Pancreas (tissue), 10 donors: ENCODE measurements around the gene FASTKD1. TPM values are rescaled to one million over a fixed set of nuclear protein-coding genes. Genes with fewer than 3 reads are reported as not detected.
A peak's percentile ranks its signal among the peaks of the same experiment; 100 is the strongest.

Source experiments
- ATAC-seq, 4 donors: fragments of 200-7000 bp; cut with Tn5 transposase; one replicate each; pipeline versions ENCODE4 v1.8.0 to v1.9.1; 2020; ENCODE audit warnings: mild to moderate bottlenecking in 4 of 4, moderate library complexity in 4 of 4
- DNase-seq, 6 donors: peaks; one replicate each; pipeline ENCODE4 v3.0.0-alpha.2; 2020
- FAIRE-seq: peaks from 2 replicates; lab custom pipeline; 2012; peaks lifted over from hg19 to GRCh38; lab: Jason Lieb, UNC
- H3K27ac ChIP-seq, 4 donors: fragments of 200-600 bp; sonication (generic); 1 replicate in 3 of 4; 2 replicates in 1 of 4; pipeline versions ENCODE4 v1.5.0 to v1.8.0; 2020
- H3K27me3 ChIP-seq, 4 donors: fragments of 200-600 bp; one replicate each; pipeline ENCODE4 v1.8.0; 2021
- H3K36me3 ChIP-seq, 3 donors: fragments of 200-600 bp; sonication (generic) in 1 of 3; one replicate each; pipeline versions ENCODE4 v1.5.0 to v1.8.0; 2020 to 2021
- H3K4me1 ChIP-seq, 3 donors: fragments of 200-600 bp; one replicate each; pipeline ENCODE4 v1.8.0; 2021
- H3K4me3 ChIP-seq, 4 donors: fragments of 200-600 bp; sonication (generic) in 2 of 4; one replicate each; pipeline versions ENCODE4 v1.5.0 to v1.8.0; 2020 to 2021
- H3K9me3 ChIP-seq, 4 donors: fragments of 200-600 bp; one replicate each; pipeline ENCODE4 v1.8.0; 2021
- WGBS, 2 donors: extraction: QIAGEN DNeasy Blood & Tissue Kit; methylation state at CpG; one replicate each; pipeline ENCODE4 v1.1.7; 2013; 5-methylcytosine and 5-hydroxymethylcytosine counted together
- intact Hi-C, 3 donors: fragments of 100-400 bp; cut with DNase I; formaldehyde crosslinking; loops; one replicate each; pipeline versions ENCODE4 v1.11.1 to v1.14.2; 2022
- polyA plus RNA-seq, 2 donors: library from polyadenylated mRNA; stranded (reverse); fragments of 200-250 nt; gene quantifications; one replicate each; pipeline ENCODE4 v1.2.3, GENCODE V29; 2013
- total RNA-seq, 6 donors: library from RNA; stranded (reverse); fragmentation: NEBNext Ultra II Directional in 4 of 6; extraction: Animal tissue kit (Norgen Biotek cat#: 25700) in 4 of 6; gene quantifications; one replicate each; pipeline versions ENCODE4 v1.2.1 to v1.2.4, GENCODE V29; 2021 to 2023
- TF ChIP-seq, protein P1 (sequence below), 4 donors: fragments of 200-600 bp; sonication (generic) in 3 of 4; IDR thresholded peaks; one replicate each; pipeline versions ENCODE4 v1.5.0 to v1.8.0; 2021; ENCODE audit warnings: antibody characterized with exemption in 4 of 4
- donor health status: healthy with polysubstance abuse.
- donor health status: DM: no; HTN: no; CAD: no; lungs with moderate emphysema.
- donor health status: DM: no; HTN: no; CAD: no.
- donor health status: control.
- donor health status: control.
- donor health status: Bipolar disorder and iron deficiency.
- donor health status: DM: yes; HTN: yes; CAD: no.
- donor health status: DM: no; HTN: no; CAD: no.
- donor health status: DM: no; HTN: no; CAD: no.
- donor health status: DM: yes; HTN: yes; CAD: no.

Gene FASTKD1
- total and polyA plus RNA-seq, 8 donors: 5.5 to 35.9 (median 11.5) TPM

DNA sequence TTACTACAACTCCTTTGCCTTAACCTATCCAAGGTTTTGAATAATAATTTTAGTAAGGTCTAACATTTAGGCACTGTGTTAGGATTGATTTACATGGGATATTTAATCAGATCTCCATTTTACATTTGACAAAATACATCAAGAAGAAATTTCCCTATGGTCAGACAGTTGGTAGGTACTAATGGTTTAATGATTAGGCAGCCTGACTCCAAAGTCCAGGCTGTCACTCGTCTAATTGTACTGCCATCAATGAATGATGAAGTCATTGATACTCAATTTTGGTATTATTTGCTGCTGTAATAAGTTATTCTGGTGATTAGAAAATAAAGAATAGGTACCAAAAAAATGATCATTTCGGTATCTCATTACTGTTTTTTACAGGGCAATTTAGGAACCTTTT is 80.3 kb downstream of the FASTKD1 start:
- ATAC-seq (no peak), FAIRE-seq (no peak), DNase-seq (no peak)
- H3K36me3 ChIP-seq: peaks cover 0 to 5% (median 0%) of the 10 kb centered on the region in 3 donors
- peaks cover 0 to 3% (median 0%) of the 10 kb centered on the region in 3 donors for H3K4me1 ChIP-seq
- TF ChIP-seq, protein P1, sequence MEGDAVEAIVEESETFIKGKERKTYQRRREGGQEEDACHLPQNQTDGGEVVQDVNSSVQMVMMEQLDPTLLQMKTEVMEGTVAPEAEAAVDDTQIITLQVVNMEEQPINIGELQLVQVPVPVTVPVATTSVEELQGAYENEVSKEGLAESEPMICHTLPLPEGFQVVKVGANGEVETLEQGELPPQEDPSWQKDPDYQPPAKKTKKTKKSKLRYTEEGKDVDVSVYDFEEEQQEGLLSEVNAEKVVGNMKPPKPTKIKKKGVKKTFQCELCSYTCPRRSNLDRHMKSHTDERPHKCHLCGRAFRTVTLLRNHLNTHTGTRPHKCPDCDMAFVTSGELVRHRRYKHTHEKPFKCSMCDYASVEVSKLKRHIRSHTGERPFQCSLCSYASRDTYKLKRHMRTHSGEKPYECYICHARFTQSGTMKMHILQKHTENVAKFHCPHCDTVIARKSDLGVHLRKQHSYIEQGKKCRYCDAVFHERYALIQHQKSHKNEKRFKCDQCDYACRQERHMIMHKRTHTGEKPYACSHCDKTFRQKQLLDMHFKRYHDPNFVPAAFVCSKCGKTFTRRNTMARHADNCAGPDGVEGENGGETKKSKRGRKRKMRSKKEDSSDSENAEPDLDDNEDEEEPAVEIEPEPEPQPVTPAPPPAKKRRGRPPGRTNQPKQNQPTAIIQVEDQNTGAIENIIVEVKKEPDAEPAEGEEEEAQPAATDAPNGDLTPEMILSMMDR (IDR thresholded peaks at IDR 0.05): no peak
- WGBS, 2 donors: 60% methylated on average over 2 of the region's 2 CpGs
- H3K27ac ChIP-seq: no peak overlapping the region
- no peaks in the 10 kb centered on the region for H3K27me3 ChIP-seq
- intact Hi-C loops: no loop called here
- H3K4me3 ChIP-seq: no peak overlapping the region
- no peaks in the 10 kb centered on the region for H3K9me3 ChIP-seq

DNA sequence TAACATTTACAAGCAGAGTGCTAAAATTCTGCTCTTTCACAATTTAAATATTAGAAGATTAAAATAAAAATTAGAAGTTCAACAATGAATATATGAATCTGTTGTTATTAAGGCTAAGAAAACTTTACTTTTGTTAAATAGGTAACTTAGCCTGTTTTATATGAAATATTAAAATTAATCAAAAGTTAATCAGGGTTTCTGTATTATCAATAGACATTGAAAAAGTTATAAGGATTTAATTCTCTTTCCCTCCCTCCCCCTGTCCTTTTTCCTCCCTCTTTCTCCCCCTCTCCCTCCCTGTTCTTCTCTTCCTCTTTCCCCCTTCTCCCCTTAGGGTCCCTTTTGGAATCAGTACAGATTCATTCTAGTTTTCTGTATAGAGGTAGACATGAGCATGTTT is 82.3 kb downstream of the FASTKD1 start:
- TF ChIP-seq, protein P1 (IDR thresholded peaks at IDR 0.05): no peak
- H3K27ac ChIP-seq: no peak overlapping the region
- DNase-seq (no peak), FAIRE-seq (peak; percentile 32), ATAC-seq (no peak)
- no peaks in the 10 kb centered on the region for H3K9me3 ChIP-seq
- H3K4me1 ChIP-seq: peaks cover 0 to 3% (median 0%) of the 10 kb centered on the region in 3 donors
- peaks cover 0 to 5% (median 0%) of the 10 kb centered on the region in 3 donors for H3K36me3 ChIP-seq
- intact Hi-C loops: no loop called here
- no peaks in the 10 kb centered on the region for H3K27me3 ChIP-seq
- no peak overlapping the region for H3K4me3 ChIP-seq

DNA sequence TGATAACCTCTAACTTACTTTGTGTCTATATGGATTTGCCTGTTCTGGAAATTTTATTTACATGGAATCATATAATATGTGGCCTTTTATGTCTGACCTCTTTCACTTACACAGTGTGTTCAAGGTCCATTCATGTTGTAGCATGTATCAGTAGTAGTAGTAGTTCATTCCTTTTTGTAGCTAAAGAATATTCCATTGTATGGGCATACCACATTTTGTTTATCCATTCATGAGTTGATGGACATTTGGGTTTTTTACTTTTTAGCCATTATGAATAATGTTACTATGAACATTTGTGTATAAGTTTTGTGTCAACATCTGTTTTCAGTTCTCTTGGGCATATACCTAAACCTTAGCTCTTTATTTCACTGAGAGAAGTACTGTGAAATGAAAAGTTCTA is 82.8 kb downstream of the FASTKD1 start:
- H3K9me3 ChIP-seq: no peaks in the 10 kb centered on the region
- no peak for FAIRE-seq
- no peak for ATAC-seq
- H3K4me1 ChIP-seq: peaks cover 0 to 3% (median 0%) of the 10 kb centered on the region in 3 donors
- H3K27ac ChIP-seq: no peak overlapping the region
- no peak for DNase-seq
- peaks cover 0 to 5% (median 0%) of the 10 kb centered on the region in 3 donors for H3K36me3 ChIP-seq
- TF ChIP-seq, protein P1 (IDR thresholded peaks at IDR 0.05): no peak
- no peak overlapping the region for H3K4me3 ChIP-seq
- H3K27me3 ChIP-seq: no peaks in the 10 kb centered on the region
- intact Hi-C loops: no loop called here

DNA sequence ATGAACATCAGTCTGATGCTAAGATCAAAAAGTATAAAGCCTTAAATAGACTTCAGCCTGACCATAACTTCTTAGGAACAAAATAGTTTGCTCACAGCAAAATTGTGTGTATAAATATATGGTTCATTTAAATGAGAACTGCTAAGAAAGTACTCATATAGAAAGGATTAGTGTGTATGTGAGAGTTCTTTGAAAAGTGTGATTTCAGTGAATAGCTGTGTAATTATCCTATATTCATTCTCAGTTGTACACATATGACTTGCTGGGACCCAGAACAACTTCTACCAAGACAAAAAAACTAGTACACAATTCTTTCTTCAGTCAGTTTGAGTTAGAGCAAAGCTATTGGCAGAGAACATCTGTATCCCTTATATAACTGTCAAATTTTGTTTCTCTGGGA is 87.2 kb downstream of the FASTKD1 start:
- H3K4me1 ChIP-seq: no peaks in the 10 kb centered on the region
- no peak overlapping the region for H3K4me3 ChIP-seq
- ATAC-seq: no peak
- intact Hi-C loops: no loop called here
- no peak for DNase-seq
- H3K9me3 ChIP-seq: no peaks in the 10 kb centered on the region
- no peaks in the 10 kb centered on the region for H3K36me3 ChIP-seq
- H3K27me3 ChIP-seq: no peaks in the 10 kb centered on the region
- TF ChIP-seq, protein P1 (IDR thresholded peaks at IDR 0.05): no peak
- FAIRE-seq: no peak
- no peak overlapping the region for H3K27ac ChIP-seq

DNA sequence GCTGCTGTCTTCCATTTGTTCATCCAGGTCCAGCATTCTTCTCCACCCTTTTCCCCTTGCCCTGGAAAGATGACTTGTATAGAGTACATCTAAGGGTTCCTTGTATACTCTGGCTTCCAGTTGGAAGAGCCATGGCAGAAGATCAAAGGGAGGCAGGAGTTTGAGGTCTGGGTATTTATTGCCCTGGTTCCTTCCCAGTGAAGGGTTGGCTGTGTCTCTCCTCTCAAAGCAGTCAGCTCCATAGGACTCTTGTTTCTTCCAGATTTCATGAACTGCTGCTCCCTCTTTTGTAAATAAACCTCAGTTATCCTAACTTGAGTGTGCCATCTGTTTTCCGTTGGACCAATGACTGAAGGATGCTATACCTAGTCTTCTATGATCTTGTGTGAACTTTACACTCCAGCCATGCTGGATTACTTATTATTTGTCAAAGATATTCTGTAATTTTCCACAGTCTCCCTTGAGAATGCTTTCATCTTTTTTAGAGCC is 88.0 kb downstream of the FASTKD1 start:
- Histone ChIP-seq H3K9me3 (no peaks in the 10 kb centered on the region), H3K4me3 (no peak overlapping the region), H3K4me1 (no peaks in the 10 kb centered on the region), H3K27ac (no peak overlapping the region), H3K27me3 (no peaks in the 10 kb centered on the region), H3K36me3 (no peaks in the 10 kb centered on the region)
- DNase-seq (no peak), ATAC-seq (no peak), FAIRE-seq (no peak)
- intact Hi-C loops: no loop called here
- 83 to 90% methylated on average over 1 of the region's 1 CpG for WGBS, 2 donors
- TF ChIP-seq, protein P1 (IDR thresholded peaks at IDR 0.05): no peak
